Measurements from ENCODE around the gene ALK. TPM values are rescaled to one million over a fixed set of nuclear protein-coding genes. Genes with fewer than 3 reads are reported as not detected.

Gene ALK
- total and polyA plus RNA-seq, 12 donors = 0.09 to 1.8 (median 0.53) TPM; not detected in 1

GRCh38 chr2:29847886-29848285 lies 73.5 kb downstream of the ALK start:
- no peak overlapping the region for H3K27ac ChIP-seq
- H3K4me1 ChIP-seq (replicated peaks in 1 of 2) = no peaks in the 10 kb centered on the region
- H3K36me3 ChIP-seq (replicated peaks in 1 of 2) = no peaks in the 10 kb centered on the region
- intact Hi-C loops (cut with DNase I) = loop anchor here in 1 of 2 donors (10.0 kb wide), 1 partner anchor 613 kb away; no protein-coding TSS in a partner anchor
- H3K27me3 ChIP-seq = no peaks in the 10 kb centered on the region
- 62 to 73% (median 70%) methylated on average over 5 to 6 of the region's 6 CpGs for WGBS, 4 donors
- TF ChIP-seq POLR2A (IDR thresholded peaks at IDR 0.05) = no peak
- TF ChIP-seq, protein P1, sequence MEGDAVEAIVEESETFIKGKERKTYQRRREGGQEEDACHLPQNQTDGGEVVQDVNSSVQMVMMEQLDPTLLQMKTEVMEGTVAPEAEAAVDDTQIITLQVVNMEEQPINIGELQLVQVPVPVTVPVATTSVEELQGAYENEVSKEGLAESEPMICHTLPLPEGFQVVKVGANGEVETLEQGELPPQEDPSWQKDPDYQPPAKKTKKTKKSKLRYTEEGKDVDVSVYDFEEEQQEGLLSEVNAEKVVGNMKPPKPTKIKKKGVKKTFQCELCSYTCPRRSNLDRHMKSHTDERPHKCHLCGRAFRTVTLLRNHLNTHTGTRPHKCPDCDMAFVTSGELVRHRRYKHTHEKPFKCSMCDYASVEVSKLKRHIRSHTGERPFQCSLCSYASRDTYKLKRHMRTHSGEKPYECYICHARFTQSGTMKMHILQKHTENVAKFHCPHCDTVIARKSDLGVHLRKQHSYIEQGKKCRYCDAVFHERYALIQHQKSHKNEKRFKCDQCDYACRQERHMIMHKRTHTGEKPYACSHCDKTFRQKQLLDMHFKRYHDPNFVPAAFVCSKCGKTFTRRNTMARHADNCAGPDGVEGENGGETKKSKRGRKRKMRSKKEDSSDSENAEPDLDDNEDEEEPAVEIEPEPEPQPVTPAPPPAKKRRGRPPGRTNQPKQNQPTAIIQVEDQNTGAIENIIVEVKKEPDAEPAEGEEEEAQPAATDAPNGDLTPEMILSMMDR (IDR thresholded peaks at IDR 0.05) = no peak
- no peak for DNase-seq
- H3K9me3 ChIP-seq (replicated peaks in 1 of 3) = no peaks in the 10 kb centered on the region
- no peak overlapping the region for H3K4me3 ChIP-seq

- H3K27ac ChIP-seq = no peak overlapping the region
- no peaks in the 10 kb centered on the region for H3K4me1 ChIP-seq (replicated peaks in 1 of 2)
- WGBS, 4 donors = 65 to 82% (median 77%) methylated on average over 3 of the region's 3 CpGs
- no peak overlapping the region for H3K4me3 ChIP-seq
- intact Hi-C loops (cut with DNase I) = loop anchor here in 1 of 2 donors (10.0 kb wide), 1 partner anchor 610 kb away; no protein-coding TSS in a partner anchor
- TF ChIP-seq, protein P1 (IDR thresholded peaks at IDR 0.05) = no peak
- no peak for TF ChIP-seq POLR2A (IDR thresholded peaks at IDR 0.05)
- DNase-seq = no peak
- no peaks in the 10 kb centered on the region for H3K9me3 ChIP-seq (replicated peaks in 1 of 3)
- no peaks in the 10 kb centered on the region for H3K36me3 ChIP-seq (replicated peaks in 1 of 2)
- no peaks in the 10 kb centered on the region for H3K27me3 ChIP-seq
These were observed 76.6 kb downstream of the ALK start for GRCh38 chr2:29844713-29845326.

GRCh38 chr2:29841386-29842004 lies 79.9 kb downstream of the ALK start:
- no peaks in the 10 kb centered on the region for H3K4me1 ChIP-seq (replicated peaks in 1 of 2)
- H3K27me3 ChIP-seq = no peaks in the 10 kb centered on the region
- no peaks in the 10 kb centered on the region for H3K9me3 ChIP-seq (replicated peaks in 1 of 3)
- TF ChIP-seq POLR2A (IDR thresholded peaks at IDR 0.05) = no peak
- TF ChIP-seq, protein P1 (IDR thresholded peaks at IDR 0.05) = peak; percentile 68 to 85 (median 76)
- no peak overlapping the region for H3K27ac ChIP-seq
- H3K36me3 ChIP-seq (replicated peaks in 1 of 2) = no peaks in the 10 kb centered on the region
- H3K4me3 ChIP-seq = no peak overlapping the region
- peak in 6 of 7 donors; percentile 14 to 55 (median 22) for DNase-seq
- WGBS, 4 donors = 28 to 38% (median 36%) methylated on average over 6 of the region's 6 CpGs
- intact Hi-C loops (cut with DNase I) = loop anchor here in 1 of 2 donors (10.0 kb wide), 1 partner anchor 607 kb away; no protein-coding TSS in a partner anchor

GRCh38 chr2:29839306-29839705 lies 82.1 kb downstream of the ALK start:
- H3K27me3 ChIP-seq = no peaks in the 10 kb centered on the region
- no peak for DNase-seq
- H3K4me1 ChIP-seq (replicated peaks in 1 of 2) = no peaks in the 10 kb centered on the region
- no peaks in the 10 kb centered on the region for H3K9me3 ChIP-seq (replicated peaks in 1 of 3)
- 67 to 79% (median 75%) methylated on average over 4 of the region's 4 CpGs for WGBS, 4 donors
- no peak overlapping the region for H3K4me3 ChIP-seq
- intact Hi-C loops (cut with DNase I) = no loop called here
- no peak overlapping the region for H3K27ac ChIP-seq
- H3K36me3 ChIP-seq (replicated peaks in 1 of 2) = no peaks in the 10 kb centered on the region
- TF ChIP-seq, protein P1 (IDR thresholded peaks at IDR 0.05) = no peak
- TF ChIP-seq POLR2A (IDR thresholded peaks at IDR 0.05) = no peak
